Endothelial cell of umbilical vein (primary cell): ENCODE measurements around the gene CFAP57. TPM values are rescaled to one million over a fixed set of nuclear protein-coding genes. Genes with fewer than 3 reads are reported as not detected.

Experiments used
- BruUV-seq: library from RNA; stranded (reverse); fragments of 400-500 nt; replicated peaks from 2 replicates; lab custom pipeline; 2021; lab: Mats Ljungman, UMichigan
- CTCF ChIA-PET: fragments of 300-600, 350-600 bp; sonication (Branson Sonifier 250); formaldehyde crosslinking; loops from one replicate; lab custom pipeline; 2021; ENCODE audit warnings: antibody characterized with exemption, inconsistent platforms; lab: Charles Lee
- POLR2A ChIA-PET: fragments of 300-600, 350-600 bp; sonication (Branson Sonifier 250); formaldehyde crosslinking; loops from one replicate; lab custom pipeline; 2021; ENCODE audit warnings: antibody characterized with exemption, inconsistent platforms; lab: Charles Lee
- DNase-seq: peaks from one replicate; pipeline ENCODE4 v3.0.0-alpha.2; 2011; ENCODE audit warnings: low read depth, low spot score
- FAIRE-seq: peaks from 2 replicates; lab custom pipeline; 2011; peaks lifted over from hg19 to GRCh38; lab: Jason Lieb, UNC
- H2AFZ ChIP-seq: 2 replicates; pipeline ENCODE4 v1.6.0; 2012; ENCODE audit warnings: low read depth, low read length, control low read depth, inconsistent platforms
- H3K27ac ChIP-seq: 2 replicates; pipeline ENCODE4 v1.5.1; 2011; ENCODE audit warnings: low read depth, mild to moderate bottlenecking, control low read depth, low read length, moderate library complexity; ENCODE audit not compliant: insufficient read depth
- H3K27me3 ChIP-seq, 2 experiments: 2 replicates each; pipeline versions ENCODE4 v1.6.0 to v1.6.1; 2011; ENCODE audit warnings: low read length in 2 of 2, mixed read lengths in 1 of 2; ENCODE audit not compliant: control insufficient read depth in 2 of 2, insufficient read depth in 2 of 2
- H3K36me3 ChIP-seq, 2 experiments: 2 replicates in 1 of 2; 3 replicates in 1 of 2; pipeline ENCODE4 v1.5.1; 2011; ENCODE audit warnings: low read length in 2 of 2, mild to moderate bottlenecking in 1 of 2, moderate library complexity in 1 of 2; ENCODE audit not compliant: control insufficient read depth in 2 of 2, insufficient read depth in 2 of 2; ENCODE audit errors: extremely low read depth in 1 of 2
- H3K4me1 ChIP-seq: 3 replicates; pipeline ENCODE4 v1.5.1; 2011; ENCODE audit warnings: mild to moderate bottlenecking, low read length; ENCODE audit not compliant: control insufficient read depth, insufficient read depth; ENCODE audit errors: extremely low read depth
- H3K4me2 ChIP-seq: 2 replicates; pipeline ENCODE4 v1.6.1; 2011; ENCODE audit warnings: low read length, control low read depth, mixed read lengths; ENCODE audit not compliant: insufficient read depth
- H3K4me3 ChIP-seq, 3 experiments: fragments of 200-600 bp in 1 of 3; sonication (generic), shearing (Covaris generic) in 1 of 3; replicated peaks in 1 of 3; 2 replicates each; pipeline ENCODE4 v1.5.1; 2011 to 2016; ENCODE audit warnings: control low read depth in 3 of 3, low read length in 3 of 3, mild to moderate bottlenecking in 2 of 3, inconsistent platforms in 1 of 3, low read depth in 1 of 3, moderate library complexity in 1 of 3; ENCODE audit not compliant: insufficient read depth in 1 of 3
- H3K79me2 ChIP-seq: 2 replicates; pipeline ENCODE4 v1.6.0; 2012; ENCODE audit warnings: low read length, inconsistent platforms; ENCODE audit not compliant: control insufficient read depth, insufficient read depth
- H3K9ac ChIP-seq: replicated peaks from 2 replicates; pipeline ENCODE3; 2011; ENCODE audit warnings: low read length, control low read depth; ENCODE audit not compliant: insufficient read depth; ENCODE audit errors: extremely low read depth
- H3K9me1 ChIP-seq: replicated peaks from 3 replicates; pipeline ENCODE4 v1.6.0; 2011; ENCODE audit warnings: mild to moderate bottlenecking, low read length; ENCODE audit not compliant: control insufficient read depth, insufficient read depth; ENCODE audit errors: extremely low read depth
- H3K9me3 ChIP-seq: replicated peaks from 2 replicates; pipeline ENCODE4 v1.5.1; 2012; ENCODE audit warnings: low read length, inconsistent platforms; ENCODE audit not compliant: control insufficient read depth, insufficient read depth
- H4K20me1 ChIP-seq: replicated peaks from 2 replicates; pipeline ENCODE3; 2011; ENCODE audit warnings: mild to moderate bottlenecking, low read length; ENCODE audit not compliant: control insufficient read depth, insufficient read depth; ENCODE audit errors: extremely low read depth
- MYC ChIP-seq: IDR thresholded peaks from one replicate; pipeline ENCODE4 v1.6.1; 2011; ENCODE audit warnings: mild to moderate bottlenecking, low read depth, low read length
- POLR2A ChIP-seq: IDR thresholded peaks from 2 replicates; pipeline ENCODE4 v1.6.1; 2012; ENCODE audit warnings: low read depth, mild to moderate bottlenecking, control low read depth, low read length
- POLR2AphosphoS5 ChIP-seq: IDR thresholded peaks from 2 replicates; pipeline ENCODE4 v1.6.1; 2012; ENCODE audit warnings: low read depth, mild to moderate bottlenecking, control low read depth, low read length, moderate library complexity; ENCODE audit not compliant: insufficient read depth
- dilution Hi-C: fragments of 300-500 bp; cut with MboI; formaldehyde crosslinking; loops from one replicate; pipeline ENCODE4 v1.15.0; 2019; ENCODE audit warnings: low sequenced_read_pairs; ENCODE audit not compliant: extremely low pct_ligation_motif_present
- intact Hi-C: fragments of 100-400 bp; cut with micrococcal nuclease; formaldehyde crosslinking; loops from one replicate; pipeline ENCODE4 v1.10.0; 2022
- polyA plus RNA-seq, 4 experiments: library from polyadenylated mRNA; depleted of rRNA in 3 of 4; stranded (reverse) in 3 of 4; unstranded in 1 of 4; fragments of >200 nt; gene quantifications; 2 replicates each; pipeline versions ENCODE4 v1.2.1 to v1.2.3, GENCODE V29; 2011 to 2012; ENCODE audit warnings: missing spikeins in 1 of 4
- total RNA-seq: library from RNA; stranded (reverse); gene quantifications from 2 replicates; pipeline ENCODE4 v1.2.3, GENCODE V29; 2021
- TF ChIP-seq, protein P1 (sequence below): IDR thresholded peaks from 2 replicates; pipeline ENCODE4 v1.6.1; 2011; ENCODE audit not compliant: insufficient read depth, insufficient read length
- TF ChIP-seq, protein P2 (sequence below), 2 donors: IDR thresholded peaks; 1 replicate in 1 of 2; 2 replicates in 1 of 2; pipeline ENCODE4 v1.5.1; 2011; ENCODE audit warnings: low read length in 2 of 2, mild to moderate bottlenecking in 2 of 2, moderate library complexity in 2 of 2, control low read depth in 1 of 2, inconsistent platforms in 1 of 2, low read depth in 1 of 2; ENCODE audit not compliant: insufficient read depth in 1 of 2; ENCODE audit errors: extremely low read depth in 1 of 2

The CFAP57 gene
- total and polyA plus RNA-seq, 2 donors (not counting 3 experiments of a cell fraction or from before 2014, with no cell fraction given) = 0.88 to 0.91 TPM

DNA sequence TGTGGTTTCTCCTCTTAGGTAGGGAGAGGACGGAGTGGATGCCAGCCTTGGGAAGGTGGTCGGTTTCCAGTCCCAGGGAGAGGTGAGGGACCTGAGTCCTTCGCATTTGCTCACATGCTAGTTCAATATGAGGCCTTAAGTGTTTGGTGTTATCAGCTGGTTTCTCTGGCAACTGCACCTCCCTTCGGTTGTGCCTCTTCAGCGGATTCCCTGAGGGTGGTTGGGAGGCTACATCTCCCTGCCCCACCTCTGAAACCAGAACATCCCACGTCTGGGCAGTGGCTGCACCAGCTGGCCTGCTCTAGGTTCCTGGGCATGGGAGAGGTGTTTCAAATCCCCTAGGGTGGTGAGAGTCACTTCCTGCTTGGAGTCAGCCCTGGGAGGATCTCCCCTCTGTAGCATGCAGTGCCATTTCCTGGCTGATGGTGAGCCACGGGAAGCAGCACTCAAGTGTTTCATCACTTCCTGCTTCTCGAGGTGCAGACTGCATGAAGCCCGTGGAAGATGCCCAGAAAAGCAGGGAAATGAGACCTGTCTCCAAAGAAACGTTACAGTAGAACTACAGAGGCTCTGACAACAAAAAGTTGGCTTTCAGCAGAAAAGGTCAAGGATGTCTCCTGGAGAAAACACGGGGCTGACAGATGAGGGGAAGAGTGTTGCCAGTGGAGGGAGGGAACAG is 102.1 kb downstream of the CFAP57 start:
- H2AFZ ChIP-seq = peak overlapping the region; percentile 21
- no peak overlapping the region for H3K4me3 ChIP-seq
- H3K9me3 ChIP-seq = no peaks in the 10 kb centered on the region
- H3K9me1 ChIP-seq = no peaks in the 10 kb centered on the region
- ChIA-PET POLR2A (no interaction called here), CTCF (interaction anchor here (1.3 to 1.6 kb wide), 2 partner anchors 30 to 140 kb away, joined by 3 to 5 read pairs; no protein-coding TSS in a partner anchor)
- intact Hi-C loops (loop anchor here (1.0 kb wide), 1 partner anchor 26 kb away; the partner anchor contains the start of gene TIE1), dilution Hi-C loops (no loop called here)
- H3K4me2 ChIP-seq = no peak overlapping the region
- H3K4me1 ChIP-seq = peaks cover 3% of the 10 kb centered on the region
- peak overlapping the region; percentile 13 for H3K27ac ChIP-seq
- no peaks in the 10 kb centered on the region for H4K20me1 ChIP-seq
- BruUV-seq = no TSS peak
- DNase-seq (peak; percentile 52), FAIRE-seq (peak; percentile 94)
- TF ChIP-seq POLR2AphosphoS5 (peak; percentile 42), MYC (peak; percentile 33), POLR2A (no peak)
- TF ChIP-seq, protein P1, sequence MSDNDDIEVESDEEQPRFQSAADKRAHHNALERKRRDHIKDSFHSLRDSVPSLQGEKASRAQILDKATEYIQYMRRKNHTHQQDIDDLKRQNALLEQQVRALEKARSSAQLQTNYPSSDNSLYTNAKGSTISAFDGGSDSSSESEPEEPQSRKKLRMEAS = peak; percentile 43
- TF ChIP-seq, protein P2, sequence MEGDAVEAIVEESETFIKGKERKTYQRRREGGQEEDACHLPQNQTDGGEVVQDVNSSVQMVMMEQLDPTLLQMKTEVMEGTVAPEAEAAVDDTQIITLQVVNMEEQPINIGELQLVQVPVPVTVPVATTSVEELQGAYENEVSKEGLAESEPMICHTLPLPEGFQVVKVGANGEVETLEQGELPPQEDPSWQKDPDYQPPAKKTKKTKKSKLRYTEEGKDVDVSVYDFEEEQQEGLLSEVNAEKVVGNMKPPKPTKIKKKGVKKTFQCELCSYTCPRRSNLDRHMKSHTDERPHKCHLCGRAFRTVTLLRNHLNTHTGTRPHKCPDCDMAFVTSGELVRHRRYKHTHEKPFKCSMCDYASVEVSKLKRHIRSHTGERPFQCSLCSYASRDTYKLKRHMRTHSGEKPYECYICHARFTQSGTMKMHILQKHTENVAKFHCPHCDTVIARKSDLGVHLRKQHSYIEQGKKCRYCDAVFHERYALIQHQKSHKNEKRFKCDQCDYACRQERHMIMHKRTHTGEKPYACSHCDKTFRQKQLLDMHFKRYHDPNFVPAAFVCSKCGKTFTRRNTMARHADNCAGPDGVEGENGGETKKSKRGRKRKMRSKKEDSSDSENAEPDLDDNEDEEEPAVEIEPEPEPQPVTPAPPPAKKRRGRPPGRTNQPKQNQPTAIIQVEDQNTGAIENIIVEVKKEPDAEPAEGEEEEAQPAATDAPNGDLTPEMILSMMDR (IDR thresholded peaks at IDR 0.05; ENCODE audit: extremely low read depth in 1 of 2, insufficient read depth in 1 of 2, low read depth in 1 of 2, low read length in 2 of 2) = no peak
- no peaks in the 10 kb centered on the region for H3K79me2 ChIP-seq
- no peak overlapping the region for H3K9ac ChIP-seq
- H3K36me3 ChIP-seq = no peaks in the 10 kb centered on the region
- no peaks in the 10 kb centered on the region for H3K27me3 ChIP-seq
